ENCODE data around the gene FBXL14. TPM values are rescaled to one million over a fixed set of nuclear protein-coding genes. Genes with fewer than 3 reads are reported as not detected.

Gene FBXL14
- total RNA-seq, 4 donors from 2014 or later = 1.5 to 17.4 (median 13.5) TPM

DNA sequence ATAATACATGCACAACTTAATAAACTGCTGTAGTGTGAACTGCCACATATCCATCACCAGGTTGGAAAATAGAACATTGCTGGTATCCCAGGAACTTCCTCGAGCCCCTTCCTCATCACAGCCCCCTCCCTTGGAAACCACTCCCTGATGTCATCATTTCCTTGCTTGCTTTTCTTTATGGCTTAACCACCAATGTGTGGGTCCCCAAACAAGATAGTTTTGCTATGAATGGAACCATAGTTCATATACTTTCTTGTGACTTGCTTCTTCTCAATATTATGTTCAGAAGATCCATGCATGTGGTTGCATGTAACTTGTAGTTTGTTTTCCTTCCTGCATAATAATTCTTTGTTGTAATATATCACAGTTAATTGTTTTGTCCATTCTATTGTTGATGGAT, 25.7 kb upstream of the FBXL14 start:
- TF ChIP-seq POLR2A (IDR thresholded peaks at IDR 0.05) (no peak), CTCF (IDR thresholded peaks at IDR 0.05) (no peak)
- H3K27ac ChIP-seq = no peak overlapping the region
- no peaks in the 10 kb centered on the region for H3K9me3 ChIP-seq
- no peaks in the 10 kb centered on the region for H3K27me3 ChIP-seq
- intact Hi-C loops (cut with DNase I; ENCODE audit: low total_unique reads) = no loop called here
- DNase-seq = no peak
- no peaks in the 10 kb centered on the region for H3K4me1 ChIP-seq
- no peak overlapping the region for H3K4me3 ChIP-seq
- H3K36me3 ChIP-seq = no peaks in the 10 kb centered on the region

DNA sequence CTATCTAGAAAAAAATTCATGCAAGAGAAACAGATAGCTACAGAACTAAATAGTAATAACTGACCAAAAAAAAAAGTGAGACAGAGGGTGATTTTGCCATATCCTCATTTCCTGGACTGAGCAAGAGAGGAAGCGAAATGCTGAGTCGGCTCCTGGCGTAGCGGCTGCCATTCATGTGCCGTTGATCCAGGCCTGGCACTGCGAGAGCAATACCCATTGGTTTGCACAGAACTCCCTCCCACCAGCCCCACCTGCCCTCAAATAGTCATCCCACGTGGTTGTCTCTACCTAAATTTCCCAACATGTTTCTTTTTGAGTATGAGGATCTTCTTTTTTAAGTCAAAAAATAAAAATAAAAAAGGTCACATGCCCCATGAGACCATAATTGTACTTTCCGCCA, 25.2 kb upstream of the FBXL14 start:
- no peak overlapping the region for H3K27ac ChIP-seq
- no peaks in the 10 kb centered on the region for H3K4me1 ChIP-seq
- H3K36me3 ChIP-seq = no peaks in the 10 kb centered on the region
- TF ChIP-seq POLR2A (IDR thresholded peaks at IDR 0.05) = no peak
- no peak for TF ChIP-seq CTCF (IDR thresholded peaks at IDR 0.05)
- no peaks in the 10 kb centered on the region for H3K27me3 ChIP-seq
- no peak overlapping the region for H3K4me3 ChIP-seq
- H3K9me3 ChIP-seq = no peaks in the 10 kb centered on the region
- DNase-seq = no peak
- intact Hi-C loops (cut with DNase I; ENCODE audit: low total_unique reads) = no loop called here

- intact Hi-C loops (cut with DNase I; ENCODE audit: low total_unique reads) = no loop called here
- Histone ChIP-seq H3K9me3 (no peaks in the 10 kb centered on the region), H3K4me1 (no peaks in the 10 kb centered on the region), H3K36me3 (no peaks in the 10 kb centered on the region), H3K27ac (no peak overlapping the region), H3K4me3 (no peak overlapping the region), H3K27me3 (no peaks in the 10 kb centered on the region)
- no peak for DNase-seq
- TF ChIP-seq CTCF (IDR thresholded peaks at IDR 0.05) (no peak), POLR2A (IDR thresholded peaks at IDR 0.05) (no peak)
Observed at GRCh38 chr12:1619159-1619558, 24.8 kb upstream of the FBXL14 start.

- Histone ChIP-seq H3K4me3 (no peak overlapping the region), H3K4me1 (no peaks in the 10 kb centered on the region), H3K27ac (no peak overlapping the region), H3K27me3 (no peaks in the 10 kb centered on the region), H3K36me3 (no peaks in the 10 kb centered on the region), H3K9me3 (no peaks in the 10 kb centered on the region)
- intact Hi-C loops (cut with DNase I; ENCODE audit: low total_unique reads) = no loop called here
- DNase-seq = no peak
- TF ChIP-seq POLR2A (IDR thresholded peaks at IDR 0.05) = no peak
- no peak for TF ChIP-seq CTCF (IDR thresholded peaks at IDR 0.05)
Observed at GRCh38 chr12:1618489-1618888, 24.1 kb upstream of the FBXL14 start.

- Histone ChIP-seq H3K36me3 (no peaks in the 10 kb centered on the region), H3K27ac (no peak overlapping the region), H3K9me3 (no peaks in the 10 kb centered on the region), H3K4me1 (no peaks in the 10 kb centered on the region), H3K4me3 (no peak overlapping the region), H3K27me3 (no peaks in the 10 kb centered on the region)
- DNase-seq = no peak
- TF ChIP-seq CTCF (IDR thresholded peaks at IDR 0.05) = no peak
- TF ChIP-seq POLR2A (IDR thresholded peaks at IDR 0.05) = no peak
- intact Hi-C loops (cut with DNase I; ENCODE audit: low total_unique reads) = no loop called here
Observed at GRCh38 chr12:1616233-1617066, 22.1 kb upstream of the FBXL14 start.
